Measurements from ENCODE around the gene DNAJB5.

DNA sequence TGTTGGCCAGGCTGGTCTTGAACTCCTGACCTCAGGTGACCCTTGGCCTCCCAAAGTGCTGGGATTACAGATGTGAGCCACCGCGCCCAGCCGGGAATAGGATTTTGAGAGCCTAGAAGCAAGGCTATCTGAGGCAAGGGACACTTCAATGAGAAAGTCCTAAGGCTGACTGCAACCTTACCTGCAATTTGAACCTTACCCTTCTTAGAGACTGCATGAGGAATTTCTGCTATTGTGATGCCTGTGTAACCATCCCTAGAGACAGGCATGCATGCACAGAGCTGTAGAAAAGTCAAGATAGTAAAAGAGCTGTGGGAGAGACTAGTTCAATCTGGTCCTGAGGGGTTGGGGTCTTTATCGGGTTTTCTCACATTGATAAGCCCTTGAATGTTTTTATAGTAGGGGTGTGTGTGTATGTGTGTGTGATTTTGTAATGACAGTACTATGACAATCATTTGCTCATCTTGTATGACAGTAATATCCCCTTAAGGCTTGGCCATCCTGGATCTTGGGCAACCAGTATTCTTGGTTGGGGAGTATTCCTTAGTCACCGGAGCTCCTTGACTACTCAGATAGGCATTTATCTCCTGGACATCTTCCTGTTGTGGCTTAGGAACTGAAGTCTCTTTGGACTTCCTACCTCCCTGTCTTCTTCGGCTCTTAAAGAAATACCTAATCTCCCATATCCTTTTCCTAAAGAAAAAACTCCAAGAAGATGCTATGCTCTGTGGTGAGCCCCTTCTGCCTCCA, 11.2 kb downstream of the DNAJB5 start:
- TF ChIP-seq, protein P1, sequence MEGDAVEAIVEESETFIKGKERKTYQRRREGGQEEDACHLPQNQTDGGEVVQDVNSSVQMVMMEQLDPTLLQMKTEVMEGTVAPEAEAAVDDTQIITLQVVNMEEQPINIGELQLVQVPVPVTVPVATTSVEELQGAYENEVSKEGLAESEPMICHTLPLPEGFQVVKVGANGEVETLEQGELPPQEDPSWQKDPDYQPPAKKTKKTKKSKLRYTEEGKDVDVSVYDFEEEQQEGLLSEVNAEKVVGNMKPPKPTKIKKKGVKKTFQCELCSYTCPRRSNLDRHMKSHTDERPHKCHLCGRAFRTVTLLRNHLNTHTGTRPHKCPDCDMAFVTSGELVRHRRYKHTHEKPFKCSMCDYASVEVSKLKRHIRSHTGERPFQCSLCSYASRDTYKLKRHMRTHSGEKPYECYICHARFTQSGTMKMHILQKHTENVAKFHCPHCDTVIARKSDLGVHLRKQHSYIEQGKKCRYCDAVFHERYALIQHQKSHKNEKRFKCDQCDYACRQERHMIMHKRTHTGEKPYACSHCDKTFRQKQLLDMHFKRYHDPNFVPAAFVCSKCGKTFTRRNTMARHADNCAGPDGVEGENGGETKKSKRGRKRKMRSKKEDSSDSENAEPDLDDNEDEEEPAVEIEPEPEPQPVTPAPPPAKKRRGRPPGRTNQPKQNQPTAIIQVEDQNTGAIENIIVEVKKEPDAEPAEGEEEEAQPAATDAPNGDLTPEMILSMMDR (IDR thresholded peaks at IDR 0.05), result no peak
- no peak for TF ChIP-seq POLR2A (IDR thresholded peaks at IDR 0.05)
